Measurements from ENCODE around the gene FAM162A.

Gene FAM162A

DNA sequence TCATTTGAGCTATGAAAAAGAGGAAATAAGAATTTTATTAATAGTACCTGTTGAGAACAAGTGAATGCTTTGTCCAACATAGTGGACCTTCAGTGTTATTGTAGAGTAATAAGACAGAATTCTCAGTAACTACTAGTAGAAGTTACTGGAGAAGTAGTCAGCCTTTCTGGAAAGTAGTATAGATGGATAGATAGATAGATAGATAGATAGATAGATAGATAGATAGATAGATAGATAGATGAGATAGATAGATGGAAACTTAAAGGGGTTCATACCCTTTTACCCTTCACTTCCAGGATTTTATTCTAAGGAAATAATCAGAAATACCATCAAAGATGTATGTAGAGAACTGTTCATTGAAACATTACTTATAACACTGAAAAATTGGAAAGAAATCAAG is 5.2 kb downstream of the FAM162A start:
- DNase-seq: no peak

GRCh38 chr3:122389892-122390291 is 5.9 kb downstream of the FAM162A start:
- DNase-seq: no peak

- DNase-seq: no peak
Observed at GRCh38 chr3:122390665-122391064, 6.7 kb downstream of the FAM162A start.

GRCh38 chr3:122391681-122392446 is 7.9 kb downstream of the FAM162A start:
- DNase-seq: no peak

DNA sequence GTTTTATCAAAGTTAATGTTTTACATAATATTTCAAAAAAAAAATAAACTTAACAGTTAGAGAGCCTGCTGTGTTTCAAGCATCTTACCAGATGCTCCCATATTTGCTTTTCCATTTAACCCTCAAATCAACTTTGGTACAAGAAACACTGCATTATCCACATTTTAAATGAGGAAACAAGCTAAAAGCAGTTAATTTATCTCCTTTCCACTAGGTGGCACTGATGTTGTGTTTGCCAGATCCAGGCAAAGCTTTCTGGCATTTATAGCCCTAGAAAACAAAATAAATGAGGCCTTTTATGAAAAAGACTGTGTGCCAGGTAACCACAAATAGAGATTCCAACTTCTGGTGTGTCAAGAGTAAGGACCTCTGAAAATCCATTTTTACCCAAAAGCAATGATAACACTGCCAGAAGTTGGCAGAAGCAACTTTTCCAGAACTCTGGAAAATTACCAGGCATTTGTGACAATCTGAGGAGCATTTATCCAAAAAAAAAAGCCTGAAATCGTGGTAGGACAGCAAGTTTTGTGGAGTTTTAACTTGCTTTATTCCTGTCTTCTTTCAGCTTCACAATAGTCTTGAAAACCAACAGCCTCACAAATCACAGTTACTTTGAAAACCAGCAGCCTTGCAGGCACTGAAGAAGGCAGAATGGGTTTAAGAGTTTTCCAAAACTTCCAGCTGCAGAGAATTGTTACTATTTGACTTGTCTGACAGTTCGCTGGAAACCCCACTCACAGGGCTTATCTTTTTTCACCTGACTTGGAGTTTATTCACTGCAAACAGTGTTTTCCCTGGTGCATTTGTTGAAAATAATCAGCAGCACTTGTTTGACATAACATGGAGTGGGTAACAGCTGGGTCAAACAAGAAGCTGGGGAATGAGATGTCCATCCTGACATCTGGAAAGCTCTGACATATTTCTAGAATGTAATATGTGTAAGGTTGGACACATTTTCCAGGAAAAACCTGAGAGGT is 9.2 kb downstream of the FAM162A start:
- no peak for DNase-seq

GRCh38 chr3:122394173-122394572 is 10.2 kb downstream of the FAM162A start:
- no peak for DNase-seq

GRCh38 chr3:122395582-122395981 is 11.6 kb downstream of the FAM162A start:
- no peak for DNase-seq

- DNase-seq: no peak
Observed at GRCh38 chr3:122396511-122396910, 12.5 kb downstream of the FAM162A start.

- DNase-seq: no peak
Observed at GRCh38 chr3:122397201-122397600, 13.2 kb downstream of the FAM162A start.

DNA sequence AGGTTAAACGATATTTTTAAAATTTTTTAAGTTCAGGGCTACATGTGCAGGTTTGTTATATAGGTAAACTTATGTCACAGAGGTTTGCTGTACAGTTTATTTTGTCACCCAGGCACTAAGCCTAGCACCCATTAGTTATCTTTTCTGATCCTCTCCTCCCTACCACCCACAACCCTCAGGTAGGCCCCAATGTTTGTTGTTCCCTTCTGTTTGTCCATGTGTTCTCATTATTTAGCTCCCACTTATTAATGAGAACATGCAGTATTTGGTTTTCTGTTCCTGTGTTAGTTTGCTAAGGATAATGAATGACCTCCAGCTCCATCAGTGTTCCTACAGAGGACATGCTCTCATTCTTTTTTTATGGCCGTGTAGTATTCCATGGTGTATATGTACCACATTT is 14.9 kb downstream of the FAM162A start:
- DNase-seq: no peak

GRCh38 chr3:122403489-122403888 is 19.5 kb downstream of the FAM162A start:
- DNase-seq: no peak

DNA sequence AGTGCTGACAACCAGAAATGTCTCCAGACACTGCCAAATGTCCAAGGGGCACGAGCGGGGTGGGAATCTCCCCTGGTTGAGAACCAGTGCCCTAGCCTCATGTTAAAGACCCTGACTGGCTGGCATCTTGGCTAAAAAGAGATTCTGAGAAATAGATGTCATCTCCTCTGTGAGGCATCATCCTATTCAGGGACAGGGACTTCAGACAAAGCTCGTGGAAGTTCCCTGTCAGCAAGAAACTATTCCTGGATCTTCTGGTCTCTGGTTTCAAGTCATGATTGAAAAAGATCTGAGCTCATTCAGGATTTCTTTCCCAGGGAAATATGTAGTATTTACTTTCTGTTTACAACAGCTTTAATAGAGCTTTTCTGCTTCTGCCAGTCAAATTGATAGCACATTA is 21.0 kb downstream of the FAM162A start:
- no peak for DNase-seq

DNA sequence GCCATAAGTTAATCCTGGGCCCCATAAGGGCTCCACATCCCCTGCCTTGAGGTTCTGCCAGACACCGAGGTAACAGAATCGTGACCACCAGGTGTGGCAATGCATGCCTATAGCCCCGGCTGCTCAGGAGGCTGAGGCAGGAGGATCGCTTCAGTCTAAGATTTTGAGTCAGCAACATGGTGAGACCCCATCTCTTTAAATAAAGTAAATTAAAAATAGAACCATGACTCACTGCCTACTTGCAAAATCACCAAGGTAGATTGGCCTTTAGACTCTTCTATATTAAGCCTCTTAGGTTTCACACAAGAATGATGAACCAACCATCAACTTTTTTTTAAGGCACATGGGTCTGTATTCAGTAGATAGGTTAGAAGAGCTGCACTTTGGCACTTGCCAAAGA is 22.2 kb downstream of the FAM162A start:
- no peak for DNase-seq

GRCh38 chr3:122407946-122408345 is 24.0 kb downstream of the FAM162A start:
- no peak for DNase-seq

- DNase-seq: no peak
Observed at GRCh38 chr3:122409446-122409845, 25.5 kb downstream of the FAM162A start.

- no peak for DNase-seq
Observed at GRCh38 chr3:122410111-122410510, 26.1 kb downstream of the FAM162A start.

DNA sequence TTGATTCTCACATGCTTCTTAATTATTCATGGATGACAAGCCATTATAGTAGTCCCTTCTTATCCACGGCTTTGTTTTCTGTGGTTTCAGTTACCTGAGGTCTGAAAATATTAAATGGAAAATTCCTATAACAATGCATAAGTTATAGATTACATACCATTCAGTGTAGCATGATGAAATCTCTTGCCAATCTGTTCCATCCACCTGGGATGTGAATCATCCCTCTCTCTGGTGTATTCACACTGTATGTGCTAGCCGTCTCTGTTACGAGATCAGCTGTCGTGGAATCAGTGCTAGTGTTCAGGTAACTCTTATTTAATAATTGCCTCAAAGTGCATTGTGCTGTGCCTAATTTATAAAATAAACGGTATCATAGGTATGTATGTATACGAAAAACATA is 26.7 kb downstream of the FAM162A start:
- DNase-seq: no peak

- no peak for DNase-seq
Observed at GRCh38 chr3:122414391-122414790, 30.4 kb downstream of the FAM162A start.

GRCh38 chr3:122415104-122415744 is 31.2 kb downstream of the FAM162A start:
- no peak for DNase-seq

GRCh38 chr3:122415762-122416654 is 32.0 kb downstream of the FAM162A start, which contains the start of gene WDR5B:
TSS of gene WDR5B (minus strand) at chr3:122416062. CDS start at chr3:122415528, 534 bp downstream.
- no peak for DNase-seq

- no peak for DNase-seq
Observed at GRCh38 chr3:122416966-122417365, 33.0 kb downstream of the FAM162A start.

DNA sequence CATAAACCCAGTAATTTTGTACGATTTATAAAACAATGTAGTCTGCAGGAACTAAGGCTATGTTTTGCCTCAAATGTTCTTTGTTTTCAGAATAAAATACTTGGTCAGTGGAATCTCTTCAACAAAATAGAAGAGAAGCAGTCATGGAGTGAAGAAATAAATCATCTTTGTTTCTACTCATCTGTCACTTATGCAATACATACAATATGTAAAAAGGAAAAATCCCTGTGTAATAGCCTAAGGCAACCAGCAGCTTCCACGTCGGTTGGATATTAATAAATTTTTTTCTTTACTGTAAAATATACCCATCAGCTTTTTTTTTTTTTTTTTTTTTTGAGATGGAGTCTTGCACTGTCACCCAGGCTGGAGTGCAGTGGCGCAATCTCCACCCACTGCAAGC is 37.1 kb downstream of the FAM162A start:
- DNase-seq: no peak
